B cell (primary cell): ENCODE results near the gene CKAP5.

ENCODE experiments used
- CTCF ChIP-seq: fragments of 200-600 bp; IDR thresholded peaks from one replicate; pipeline ENCODE4 v1.8.0; 2022; ENCODE audit warnings: antibody characterized with exemption, mild to moderate bottlenecking
- EZH2 ChIP-seq: IDR thresholded peaks from 2 replicates; pipeline ENCODE4 v1.6.1; 2012; ENCODE audit warnings: borderline replicate concordance, low read depth, mild to moderate bottlenecking, moderate library complexity, low read length; ENCODE audit not compliant: insufficient read depth, poor library complexity, severe bottlenecking

- TF ChIP-seq CTCF (no peak), EZH2 (no peak)
Measured at GRCh38 chr11:46723359-46723680, 122.8 kb downstream of the CKAP5 start.
